Measurements from ENCODE around the gene BTG2. TPM values are rescaled to one million over a fixed set of nuclear protein-coding genes. Genes with fewer than 3 reads are reported as not detected.

BTG2 gene
- total RNA-seq, 3 donors from 2014 or later (not counting 1 experiment from before 2014, with no cell fraction given), result 499 to 1,024 (median 851) TPM

DNA sequence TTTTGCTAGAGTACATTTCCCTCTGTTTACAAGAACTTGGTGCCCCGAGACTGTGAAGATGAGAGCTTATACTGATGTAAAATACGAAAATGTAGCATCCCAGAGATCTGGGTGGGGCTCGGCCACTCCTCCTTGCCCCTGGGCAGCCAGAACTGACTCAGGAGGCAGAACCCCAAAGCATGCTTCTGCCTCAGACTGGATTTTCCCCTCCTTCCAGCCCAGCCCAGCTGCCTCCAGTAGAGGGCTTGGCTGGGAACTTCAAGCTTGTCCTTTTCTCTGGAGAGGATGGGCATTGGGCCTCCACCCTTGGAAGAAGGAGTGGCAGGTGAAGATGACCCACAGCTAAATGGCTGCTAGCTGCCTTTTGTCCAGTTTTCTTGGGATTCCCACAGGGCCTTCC, 24.3 kb upstream of the BTG2 start:
- Histone ChIP-seq H3K27me3 (ENCODE audit: control insufficient read depth, insufficient read depth, low read length) (no peaks in the 10 kb centered on the region), H3K36me3 (ENCODE audit: control insufficient read depth, insufficient read depth, low read length) (no peaks in the 10 kb centered on the region), H3K27ac (ENCODE audit: low read length) (no peak overlapping the region), H3K9me3 (ENCODE audit: control insufficient read depth, insufficient read depth, low read length) (no peaks in the 10 kb centered on the region), H3K4me1 (ENCODE audit: control insufficient read depth, insufficient read depth, low read length) (peaks cover 37% of the 10 kb centered on the region), H3K4me3 (ENCODE audit: low read length) (no peak overlapping the region)
- peaks cover 20 to 30% of the 10 kb centered on the region in 2 donors for H3K4me1 Mint-ChIP-seq
- TF ChIP-seq, protein P1, sequence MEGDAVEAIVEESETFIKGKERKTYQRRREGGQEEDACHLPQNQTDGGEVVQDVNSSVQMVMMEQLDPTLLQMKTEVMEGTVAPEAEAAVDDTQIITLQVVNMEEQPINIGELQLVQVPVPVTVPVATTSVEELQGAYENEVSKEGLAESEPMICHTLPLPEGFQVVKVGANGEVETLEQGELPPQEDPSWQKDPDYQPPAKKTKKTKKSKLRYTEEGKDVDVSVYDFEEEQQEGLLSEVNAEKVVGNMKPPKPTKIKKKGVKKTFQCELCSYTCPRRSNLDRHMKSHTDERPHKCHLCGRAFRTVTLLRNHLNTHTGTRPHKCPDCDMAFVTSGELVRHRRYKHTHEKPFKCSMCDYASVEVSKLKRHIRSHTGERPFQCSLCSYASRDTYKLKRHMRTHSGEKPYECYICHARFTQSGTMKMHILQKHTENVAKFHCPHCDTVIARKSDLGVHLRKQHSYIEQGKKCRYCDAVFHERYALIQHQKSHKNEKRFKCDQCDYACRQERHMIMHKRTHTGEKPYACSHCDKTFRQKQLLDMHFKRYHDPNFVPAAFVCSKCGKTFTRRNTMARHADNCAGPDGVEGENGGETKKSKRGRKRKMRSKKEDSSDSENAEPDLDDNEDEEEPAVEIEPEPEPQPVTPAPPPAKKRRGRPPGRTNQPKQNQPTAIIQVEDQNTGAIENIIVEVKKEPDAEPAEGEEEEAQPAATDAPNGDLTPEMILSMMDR (IDR thresholded peaks at IDR 0.05), result no peak
- H3K4me3 Mint-ChIP-seq, result no peak overlapping the region
- DNase-seq (no peak), ATAC-seq (no peak)
- no peaks in the 10 kb centered on the region for H3K27me3 Mint-ChIP-seq (ENCODE audit: low read depth in 2 of 2)
- intact Hi-C loops (cut with micrococcal nuclease), result loop anchor here (10.0 kb wide), 1 partner anchor 374 kb away; no protein-coding TSS in a partner anchor
- WGBS (ENCODE audit: insufficient coverage), result 90% methylated on average over 3 of the region's 3 CpGs
- no peaks in the 10 kb centered on the region for H3K9me3 Mint-ChIP-seq
- H3K27ac Mint-ChIP-seq, result no peak overlapping the region
- H3K36me3 Mint-ChIP-seq, result no peaks in the 10 kb centered on the region

DNA sequence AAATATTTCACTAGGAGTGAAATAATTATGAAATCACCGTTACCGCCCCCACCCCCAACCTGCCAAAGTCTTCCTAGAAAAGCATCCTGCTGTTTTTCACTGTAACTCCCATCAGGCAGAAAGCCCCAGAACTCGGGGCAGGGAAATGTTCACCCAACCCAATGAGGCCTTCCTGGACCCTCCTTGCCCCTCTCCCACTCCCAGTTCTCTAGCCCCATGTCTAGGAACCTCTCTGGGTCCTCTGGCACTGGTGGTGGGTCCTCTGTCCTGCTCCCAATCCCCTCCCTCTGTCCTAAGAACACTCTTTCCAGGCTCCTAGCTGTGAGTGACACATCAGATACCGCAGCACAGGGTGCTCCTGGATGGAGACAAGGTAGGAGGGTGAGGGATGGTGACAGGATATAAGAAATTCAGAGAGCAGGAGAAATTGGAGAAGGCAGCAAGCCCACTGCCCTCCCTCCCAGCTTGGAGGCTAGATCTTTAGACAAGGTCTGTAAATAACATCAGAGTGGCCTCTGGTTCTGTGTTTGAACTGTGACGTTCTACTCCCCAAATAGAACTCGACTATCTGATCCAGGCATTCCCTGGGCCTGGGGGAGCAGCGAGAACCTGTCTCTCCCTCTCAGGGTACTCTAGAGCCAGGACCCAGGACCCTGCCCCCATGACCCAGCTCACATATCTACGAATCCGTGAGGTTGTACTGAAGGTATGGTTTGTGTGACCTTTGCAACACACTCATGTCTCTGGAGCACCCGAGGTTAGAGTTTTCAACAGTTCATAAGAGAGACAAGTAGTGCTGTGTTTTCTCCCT, 23.3 kb upstream of the BTG2 start:
- H3K9me3 ChIP-seq (ENCODE audit: control insufficient read depth, insufficient read depth, low read length), result no peaks in the 10 kb centered on the region
- Mint-ChIP-seq H3K27me3 (ENCODE audit: low read depth in 2 of 2) (no peaks in the 10 kb centered on the region), H3K36me3 (no peaks in the 10 kb centered on the region), H3K4me1 (peaks cover 30 to 39% of the 10 kb centered on the region in 2 donors), H3K27ac (peak overlapping the region in 1 of 2 donors; percentile 29), H3K9me3 (no peaks in the 10 kb centered on the region), H3K4me3 (no peak overlapping the region)
- no peaks in the 10 kb centered on the region for H3K27me3 ChIP-seq (ENCODE audit: control insufficient read depth, insufficient read depth, low read length)
- no peak overlapping the region for H3K27ac ChIP-seq (ENCODE audit: low read length)
- TF ChIP-seq, protein P1 (IDR thresholded peaks at IDR 0.05), result no peak
- ATAC-seq (no peak), DNase-seq (no peak)
- WGBS (ENCODE audit: insufficient coverage), result 86% methylated on average over 8 of the region's 10 CpGs
- intact Hi-C loops (cut with micrococcal nuclease), result loop anchor here (10.0 kb wide), 1 partner anchor 373 kb away; no protein-coding TSS in a partner anchor
- H3K4me3 ChIP-seq (ENCODE audit: low read length), result no peak overlapping the region
- no peaks in the 10 kb centered on the region for H3K36me3 ChIP-seq (ENCODE audit: control insufficient read depth, insufficient read depth, low read length)
- H3K4me1 ChIP-seq (ENCODE audit: control insufficient read depth, insufficient read depth, low read length), result peaks cover 46% of the 10 kb centered on the region

DNA sequence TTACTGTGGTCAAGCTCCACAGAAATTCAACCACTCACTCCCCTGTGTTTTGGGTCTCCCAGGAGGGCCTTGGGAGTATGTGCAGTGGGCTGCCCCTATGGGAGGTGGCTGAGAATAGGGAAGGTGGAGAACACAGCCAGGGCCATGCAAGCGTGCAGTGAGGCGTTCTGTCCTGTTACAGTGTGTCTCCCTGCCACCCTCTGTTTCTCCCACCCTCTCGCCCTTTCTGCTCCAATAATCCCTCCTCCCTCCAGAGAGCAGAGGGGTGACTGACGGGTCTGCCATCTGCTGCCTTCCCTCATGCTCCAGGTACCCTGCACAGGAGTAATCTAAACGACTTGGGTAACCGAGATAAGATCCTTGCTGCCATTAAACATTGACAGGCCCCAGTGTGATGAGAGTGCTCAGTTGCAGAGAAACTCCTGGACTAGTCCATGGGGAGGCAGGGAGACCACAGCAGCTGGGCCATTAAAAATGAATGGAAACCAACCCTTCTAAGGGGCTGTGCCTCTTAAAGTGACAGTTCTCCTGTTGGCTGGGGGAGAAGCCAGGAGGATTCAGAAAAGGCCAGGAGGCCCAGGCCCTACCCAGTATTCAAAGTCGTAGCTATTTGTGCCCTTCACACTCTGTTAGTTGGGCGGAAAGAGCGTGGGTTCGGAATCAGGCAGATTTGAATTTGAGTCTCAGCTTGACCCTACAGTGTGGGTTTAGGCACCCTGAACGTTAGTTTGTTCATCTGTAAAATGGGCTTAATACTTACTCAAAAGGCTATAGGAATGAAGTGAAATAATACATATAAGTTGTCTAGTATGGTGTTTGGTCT, 22.4 kb upstream of the BTG2 start:
- no peaks in the 10 kb centered on the region for H3K27me3 Mint-ChIP-seq (ENCODE audit: low read depth in 2 of 2)
- DNase-seq, result no peak
- intact Hi-C loops (cut with micrococcal nuclease), result loop anchor here (10.0 kb wide), 1 partner anchor 372 kb away; no protein-coding TSS in a partner anchor
- no peaks in the 10 kb centered on the region for H3K36me3 ChIP-seq (ENCODE audit: control insufficient read depth, insufficient read depth, low read length)
- H3K4me1 ChIP-seq (ENCODE audit: control insufficient read depth, insufficient read depth, low read length), result peaks cover 46% of the 10 kb centered on the region
- H3K9me3 ChIP-seq (ENCODE audit: control insufficient read depth, insufficient read depth, low read length), result no peaks in the 10 kb centered on the region
- 76% methylated on average over 11 of the region's 11 CpGs for WGBS (ENCODE audit: insufficient coverage)
- no peaks in the 10 kb centered on the region for H3K27me3 ChIP-seq (ENCODE audit: control insufficient read depth, insufficient read depth, low read length)
- no peak overlapping the region for H3K4me3 Mint-ChIP-seq
- peak overlapping the region; percentile 8 for H3K27ac ChIP-seq (ENCODE audit: low read length)
- TF ChIP-seq, protein P1 (IDR thresholded peaks at IDR 0.05), result no peak
- no peak overlapping the region for H3K27ac Mint-ChIP-seq
- no peaks in the 10 kb centered on the region for H3K9me3 Mint-ChIP-seq
- no peak overlapping the region for H3K4me3 ChIP-seq (ENCODE audit: low read length)
- peaks cover 33 to 40% of the 10 kb centered on the region in 2 donors for H3K4me1 Mint-ChIP-seq
- ATAC-seq, result no peak
- H3K36me3 Mint-ChIP-seq, result no peaks in the 10 kb centered on the region

Data from natural killer cell (primary cell).